HG02943 (cell line): ENCODE measurements around the gene RTL10.

Source experiments
- ATAC-seq: cut with Tn5 transposase; IDR thresholded peaks from one replicate; pipeline ENCODE4 v1.9.1; 2021; ENCODE audit warnings: mild to moderate bottlenecking, low read depth, moderate library complexity; ENCODE audit not compliant: unreplicated experiment

Gene RTL10

DNA sequence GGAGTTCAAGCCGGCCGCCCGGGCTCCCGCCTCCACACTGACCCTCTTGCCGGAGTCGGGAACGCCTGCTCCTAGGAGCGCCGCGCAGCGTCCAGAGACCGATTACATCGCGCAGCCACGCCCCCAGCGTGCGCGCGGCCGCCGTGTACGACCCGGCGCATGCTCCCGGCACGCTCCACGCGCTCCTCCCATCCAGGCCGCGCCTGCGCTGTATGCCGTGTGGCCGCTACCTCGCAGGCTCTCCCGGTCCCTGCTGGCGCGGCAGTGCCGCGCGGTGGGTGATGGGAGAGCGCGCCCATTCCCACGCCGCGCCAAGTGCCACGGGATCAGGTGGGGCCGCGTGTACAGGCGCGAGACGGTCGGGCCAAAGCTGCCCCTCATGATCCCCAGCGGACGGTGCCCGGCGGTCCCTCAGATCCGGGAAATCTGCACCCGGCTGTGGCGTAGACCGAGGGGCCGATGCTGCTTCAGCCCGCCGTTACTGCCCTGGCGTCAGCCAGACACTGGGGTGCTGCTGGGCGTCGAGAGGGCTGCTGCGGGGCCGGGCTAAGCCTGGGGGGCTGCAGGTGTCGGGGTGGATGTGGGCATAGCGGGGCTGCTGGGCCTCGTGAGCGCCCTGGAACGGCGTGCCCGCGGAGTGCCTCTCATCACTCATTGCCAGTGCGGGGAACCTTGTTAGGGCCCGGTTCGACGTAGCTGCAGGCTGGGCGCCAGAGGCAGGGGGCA, at the start of gene RTL10, which contains the start of gene GNB1L:
Gene RTL10 (minus strand): TSS at position 97 of the 726 bp plus-strand sequence. CDS start 2,613 bp downstream, outside the sequence.
Gene GNB1L (minus strand): TSS at position 97 of the 726 bp plus-strand sequence. CDS start 33,519 bp downstream, outside the sequence.
- peak; percentile 72 for ATAC-seq

DNA sequence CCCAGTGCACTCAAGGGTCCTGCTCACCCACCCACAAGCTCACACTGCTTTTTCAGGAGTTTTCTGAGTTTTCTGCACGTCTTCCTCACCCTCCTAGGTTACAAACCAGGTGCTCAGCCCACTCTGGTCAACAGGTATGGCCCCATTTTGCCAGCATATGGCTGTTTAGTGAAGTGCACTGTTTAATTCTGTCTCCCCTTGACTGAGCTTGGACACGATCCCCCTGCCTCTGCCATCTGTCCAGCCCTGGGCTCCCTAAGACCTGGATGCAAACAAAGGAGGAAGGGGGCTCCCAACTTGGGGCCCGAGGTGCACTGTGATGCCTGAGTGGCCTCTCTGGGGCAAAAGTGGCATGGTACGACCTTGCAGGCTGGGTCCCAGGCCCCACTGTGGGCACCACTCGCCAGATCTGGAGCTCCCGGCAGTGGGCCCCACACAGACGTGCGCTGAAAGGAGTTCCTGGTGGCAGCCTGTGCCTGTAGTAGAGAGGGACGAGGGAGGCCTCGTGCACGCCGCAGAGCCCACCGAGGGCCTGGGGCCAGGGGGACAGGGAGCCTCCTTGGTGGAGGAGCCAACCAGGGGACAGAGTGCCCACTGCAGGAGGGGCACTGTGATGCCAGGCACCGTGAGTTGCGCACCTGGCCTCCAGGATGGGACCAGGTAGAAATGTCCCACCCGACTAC, 49.6 kb upstream of the RTL10 start:
- ATAC-seq: no peak

DNA sequence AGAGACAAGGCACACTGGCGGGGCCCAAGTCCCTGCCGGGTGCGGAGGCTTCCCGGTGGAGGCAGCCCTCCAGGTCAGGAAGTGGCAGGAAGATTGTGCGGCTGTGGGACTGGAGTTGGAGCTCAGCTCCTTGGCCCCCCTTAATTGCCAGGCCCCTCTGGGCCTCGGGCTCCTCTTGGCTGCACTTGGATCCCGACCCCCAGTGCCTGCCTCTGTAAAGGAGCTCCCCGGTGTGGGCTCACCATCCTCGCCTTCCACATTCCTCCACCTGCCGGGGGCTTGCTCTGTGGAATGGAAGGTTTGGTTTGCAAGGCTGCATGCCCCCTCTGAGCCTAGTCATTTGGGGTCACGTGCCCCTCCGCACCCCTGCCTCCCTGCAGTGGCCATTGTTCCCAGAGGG, 48.8 kb upstream of the RTL10 start:
- ATAC-seq: no peak

DNA sequence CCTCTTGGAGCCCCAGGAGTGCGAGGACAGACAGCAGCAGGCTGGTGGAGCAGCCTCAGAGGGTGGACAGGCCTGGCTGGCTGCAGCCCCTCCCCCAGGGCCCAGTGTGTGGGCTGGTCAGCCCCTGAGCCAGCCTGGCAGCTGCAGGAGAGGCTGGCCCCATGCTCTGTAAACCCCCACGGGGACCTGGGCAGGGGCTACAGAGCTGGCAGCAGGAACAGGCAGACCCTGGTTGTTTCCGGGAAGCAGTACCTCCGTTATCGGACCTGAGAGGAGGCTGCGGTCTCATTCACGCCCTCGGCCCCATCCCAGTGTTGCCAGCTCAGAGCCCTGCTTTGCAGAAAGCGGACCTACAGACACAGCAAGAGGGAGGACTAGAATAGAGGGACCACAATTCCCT, 48.4 kb upstream of the RTL10 start:
- no peak for ATAC-seq

DNA sequence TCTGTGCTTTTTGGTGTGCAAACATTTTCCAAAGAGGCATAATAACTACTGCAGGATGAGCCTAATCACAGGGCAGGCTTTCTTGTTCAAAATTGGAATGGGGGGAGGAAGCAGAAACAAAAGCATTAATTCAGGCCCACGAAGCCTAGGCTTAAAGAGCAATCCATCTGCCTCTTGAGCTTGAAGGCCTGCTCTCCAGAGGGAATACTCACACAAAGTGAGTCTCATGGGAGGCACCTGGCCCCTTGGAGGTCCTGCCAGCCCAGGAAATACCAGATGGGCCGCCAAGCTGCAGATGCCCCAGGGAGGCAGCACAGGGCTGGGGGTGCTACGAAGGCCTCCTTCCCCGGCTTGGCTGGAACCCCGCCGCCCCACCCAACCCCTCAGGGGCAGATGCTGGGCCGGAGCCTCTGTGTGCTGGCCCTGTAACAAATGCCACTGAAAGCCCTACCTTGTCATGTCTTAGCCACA, 47.6 kb upstream of the RTL10 start:
- ATAC-seq: no peak

DNA sequence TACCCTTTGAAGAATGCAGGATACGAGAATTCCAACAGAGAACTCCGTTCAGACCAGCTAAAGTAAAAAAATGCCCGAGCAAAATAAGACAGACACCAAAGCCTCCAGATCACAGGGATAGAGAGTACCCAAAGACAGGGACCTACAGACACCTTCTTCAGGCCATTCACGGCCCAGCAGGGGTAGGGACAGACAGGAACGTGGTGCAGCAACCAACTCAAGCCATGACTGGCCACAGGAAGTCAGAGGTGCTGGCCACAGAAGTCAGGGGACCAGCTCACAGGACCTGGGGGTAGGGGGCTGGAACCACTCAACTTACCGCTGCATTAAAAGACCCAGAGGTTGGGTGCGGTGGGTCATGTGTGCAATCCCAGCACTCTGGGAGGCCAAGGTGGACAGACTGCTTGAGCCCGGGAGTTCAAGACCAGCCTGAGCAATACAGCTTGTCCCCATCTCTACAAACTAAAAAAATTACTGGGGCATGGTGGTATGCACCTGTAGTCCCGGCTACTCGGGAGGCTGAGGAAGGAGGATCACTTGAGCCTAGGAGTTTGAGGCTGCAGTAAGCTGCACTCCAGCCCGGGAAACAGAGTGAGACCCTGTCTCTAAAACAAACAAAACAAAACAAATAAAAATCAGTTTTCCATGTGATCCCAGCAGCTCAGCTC, 47.0 kb upstream of the RTL10 start:
- ATAC-seq: no peak

- no peak for ATAC-seq
Observed at GRCh38 chr22:19900707-19901436, 46.2 kb upstream of the RTL10 start.

DNA sequence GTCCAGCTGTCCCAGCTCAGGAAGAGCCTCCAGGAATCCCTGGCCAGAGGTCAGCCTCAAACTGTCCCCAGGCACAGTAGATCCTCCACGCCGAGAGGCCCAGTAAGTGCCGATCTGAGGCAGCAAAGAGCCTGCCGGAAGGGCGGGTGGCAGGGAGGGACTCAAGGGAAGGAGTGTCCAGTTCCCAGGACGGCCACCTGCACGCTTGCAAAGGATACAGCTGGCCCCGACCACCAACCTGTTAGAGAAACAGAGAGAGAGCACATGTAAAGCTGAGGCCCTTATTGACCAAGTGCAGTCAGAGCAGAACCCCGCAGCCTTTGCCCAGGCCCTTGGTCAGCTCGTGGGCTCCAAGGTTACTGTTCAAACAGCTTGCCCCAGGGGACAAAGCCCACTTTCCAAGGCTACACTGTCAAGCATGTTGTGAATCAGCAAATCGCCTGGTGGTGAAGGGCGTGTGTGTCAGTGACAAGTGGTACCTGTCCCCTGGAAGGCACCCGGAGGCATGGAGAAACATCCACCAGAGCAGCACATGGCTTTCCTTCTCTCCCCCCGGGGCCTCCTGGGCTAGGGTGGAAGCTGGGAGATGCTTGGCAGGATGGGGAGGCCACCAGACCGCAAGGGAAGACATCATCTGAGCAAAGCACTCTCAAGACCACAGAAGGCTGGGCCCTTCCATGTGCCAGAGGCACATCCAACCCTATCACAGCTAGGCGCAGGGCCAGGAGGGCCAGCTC, 44.3 kb upstream of the RTL10 start:
- ATAC-seq: no peak

GRCh38 chr22:19898145-19898544, 43.5 kb upstream of the RTL10 start:
- ATAC-seq: no peak

DNA sequence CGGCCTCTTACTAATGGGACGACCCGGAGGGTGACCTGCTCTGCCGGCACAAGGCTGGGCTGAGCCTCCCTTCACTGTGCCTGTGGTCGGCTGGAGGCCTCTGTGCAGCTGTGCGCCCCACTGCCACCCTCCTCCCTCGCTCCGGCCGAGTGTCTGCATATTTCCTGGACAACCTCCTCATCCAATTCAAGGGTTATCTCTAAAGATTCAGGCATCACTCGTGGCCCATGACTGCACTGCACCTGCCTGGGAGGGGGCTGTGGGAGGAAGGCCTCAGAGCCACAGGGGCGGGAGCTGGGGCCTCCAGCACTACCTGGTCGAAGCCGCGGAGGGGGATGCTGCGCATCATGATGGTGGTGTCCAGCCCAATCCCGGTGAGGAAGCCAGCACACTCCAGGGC, 43.1 kb upstream of the RTL10 start:
- no peak for ATAC-seq

DNA sequence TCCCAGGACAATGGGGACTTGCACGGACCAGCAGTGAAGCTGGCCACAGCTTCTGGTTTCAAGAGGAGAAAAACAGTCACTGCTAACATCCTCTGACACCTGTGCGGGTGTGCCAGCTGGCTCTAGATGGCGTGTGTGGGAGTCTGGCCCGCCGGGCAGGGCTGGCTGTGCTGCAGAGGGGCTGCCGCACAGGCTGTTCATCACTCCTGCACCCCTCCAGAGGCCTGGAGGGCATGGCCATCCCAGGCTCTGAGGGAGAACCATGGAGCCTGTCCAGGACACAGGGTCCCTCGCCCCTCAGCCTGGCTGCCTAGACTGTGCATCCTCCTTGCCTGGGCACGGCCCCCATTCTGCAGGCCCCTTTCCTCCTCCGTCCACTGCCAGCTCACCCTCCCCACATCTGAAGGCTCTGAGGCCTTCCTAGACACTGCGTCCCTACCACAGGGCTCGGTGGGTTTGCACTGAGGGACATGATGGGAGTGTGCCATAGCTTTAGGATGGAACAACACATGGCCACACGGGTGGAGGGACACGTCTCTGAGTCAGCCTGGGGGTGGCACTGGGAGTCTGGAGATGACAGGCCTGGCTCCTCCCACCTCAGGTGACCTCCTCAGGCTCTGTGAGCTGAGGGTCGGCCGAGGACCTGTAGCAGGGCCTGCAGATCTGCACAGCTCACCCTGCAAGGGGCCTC, 42.1 kb upstream of the RTL10 start:
- ATAC-seq: no peak

- ATAC-seq: no peak
Observed at GRCh38 chr22:19895160-19895849, 40.6 kb upstream of the RTL10 start.

DNA sequence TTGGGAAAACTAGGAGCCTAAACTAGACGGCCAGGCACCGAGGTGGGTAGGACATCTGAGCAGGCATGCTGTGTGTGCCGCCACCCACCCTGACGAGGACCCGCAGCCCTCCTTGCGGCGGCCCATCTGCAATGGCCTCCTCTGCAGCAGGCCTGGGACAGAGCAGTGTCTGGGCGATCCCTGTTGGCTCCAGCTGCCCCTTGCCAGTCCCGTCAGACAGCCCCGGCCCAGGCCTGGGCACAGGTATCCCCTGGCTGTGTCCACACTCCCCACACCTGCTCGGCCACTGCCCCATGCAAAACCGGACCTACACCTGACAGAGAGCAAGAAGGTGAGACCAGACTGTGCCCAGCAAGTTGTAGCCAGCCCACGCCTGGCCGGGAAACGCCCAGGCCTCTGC, 38.7 kb upstream of the RTL10 start:
- no peak for ATAC-seq

- ATAC-seq: no peak
Observed at GRCh38 chr22:19892925-19893324, 38.3 kb upstream of the RTL10 start.

DNA sequence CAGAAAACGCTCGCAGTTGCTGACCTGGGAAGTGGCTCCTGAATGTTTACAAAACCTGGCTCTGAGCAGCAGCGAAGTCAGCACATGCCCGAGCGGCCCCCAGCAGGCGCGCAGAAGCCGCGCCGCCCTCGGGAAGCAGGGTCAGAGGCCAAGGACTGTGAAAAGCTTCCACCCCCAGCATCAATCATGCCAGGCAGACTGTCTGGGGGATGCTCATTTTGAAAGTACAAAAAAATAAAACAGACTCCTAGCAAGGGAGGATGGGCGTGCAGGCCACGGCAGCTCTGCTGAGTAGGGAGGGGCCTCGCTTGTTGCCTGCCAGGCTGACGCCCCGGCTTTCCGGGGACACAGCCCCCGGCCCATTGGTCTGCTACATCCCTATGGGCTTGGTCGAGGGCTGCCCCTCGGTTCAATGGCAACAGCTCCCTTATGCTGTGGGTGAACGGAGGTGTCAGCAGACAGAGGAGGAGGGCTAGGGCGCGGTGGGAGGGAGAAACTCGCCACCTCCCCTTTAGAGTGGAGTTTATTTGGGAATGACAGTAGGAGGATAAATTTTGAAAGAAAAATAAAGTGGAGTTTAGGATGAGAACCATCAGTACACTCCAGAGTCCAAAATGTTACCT, 37.7 kb upstream of the RTL10 start:
- no peak for ATAC-seq

GRCh38 chr22:19891317-19892256, 36.9 kb upstream of the RTL10 start:
- ATAC-seq: no peak
